ENCODE data around the gene EP300.

The EP300 gene

DNA sequence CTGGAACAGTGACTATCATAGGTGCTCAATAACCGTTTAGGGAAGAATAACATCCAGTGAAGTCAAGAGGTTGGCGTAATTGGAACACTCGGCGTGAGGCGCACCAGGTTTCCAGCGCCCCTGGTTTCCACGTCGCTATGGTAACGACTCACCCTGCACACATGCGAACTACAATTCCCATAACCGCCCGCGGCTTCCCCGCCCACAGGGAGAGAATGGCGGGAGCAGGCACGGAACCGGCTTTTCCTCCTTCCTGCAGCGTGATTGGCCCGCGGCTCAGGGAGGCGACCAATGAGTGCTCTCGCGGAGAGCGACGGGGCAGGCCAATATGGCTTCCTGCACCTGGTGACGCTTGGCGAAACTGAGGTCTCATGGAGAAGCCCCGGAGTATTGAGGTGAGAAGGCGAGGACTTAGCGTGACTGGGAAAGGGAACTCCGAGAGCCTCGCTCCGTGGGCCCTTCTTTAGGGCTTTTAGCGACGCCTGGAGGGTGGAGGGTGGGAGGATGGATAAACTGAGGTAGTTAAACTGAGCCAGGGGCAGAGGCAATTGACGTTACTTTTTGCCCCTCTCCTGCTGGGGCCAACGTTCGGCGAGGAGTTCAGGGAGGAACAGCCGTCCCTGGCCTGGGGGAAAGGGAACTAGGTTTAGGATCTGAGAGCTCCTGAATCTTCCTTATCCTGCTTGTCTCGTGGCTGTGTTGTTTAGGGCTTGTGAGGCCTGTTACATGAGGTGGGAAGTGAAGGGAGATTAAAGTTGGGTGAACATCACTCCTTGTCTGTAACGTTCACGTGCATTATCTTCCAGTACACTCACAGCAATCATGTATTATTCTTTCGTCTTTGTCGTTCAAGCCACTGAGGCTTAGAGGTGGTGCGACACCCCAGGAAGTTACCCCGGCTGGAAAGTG is 112.9 kb downstream of the EP300 start, which contains the start of gene L3MBTL2 (continued):
- TF ChIP-seq ZBTB8A (tag by site-specific recombination; IDR thresholded peaks at IDR 0.05) (0 out of 2 replicates have a peak, but pooled peaks have one; percentile 30), ZNF791 (tag by site-specific recombination; IDR thresholded peaks at IDR 0.05) (no peak), KLF8 (tag by site-specific recombination; IDR thresholded peaks at IDR 0.05) (peak; percentile 62; the same call in 1 of the 2 replicates), ZFHX2 (tag by site-specific recombination; conservative IDR thresholded peaks at IDR 0.05) (peak; percentile 88), ZNF341 (tag by site-specific recombination; IDR thresholded peaks at IDR 0.05; ENCODE audit: low read depth) (peak; percentile 71; the same call in 1 of the 2 replicates), ZNF223 (tag by site-specific recombination; IDR thresholded peaks at IDR 0.05) (no peak), ZNF521 (tag by site-specific recombination; IDR thresholded peaks at IDR 0.05) (no peak), SCRT1 (tag by site-specific recombination; IDR thresholded peaks at IDR 0.05; ENCODE audit: borderline replicate concordance) (no peak), ZEB2 (tag by site-specific recombination; IDR thresholded peaks at IDR 0.05) (peak; percentile 70; the same call in 1 of the 2 replicates), ZNF174 (tag by site-specific recombination; IDR thresholded peaks at IDR 0.05) (no peak), SP3 (tag by site-specific recombination; IDR thresholded peaks at IDR 0.05) (peak; percentile 97), ZNF792 (tag by site-specific recombination; IDR thresholded peaks at IDR 0.05) (no peak), ZNF549 (tag by site-specific recombination; IDR thresholded peaks at IDR 0.05) (no peak), ZNF266 (tag by site-specific recombination; IDR thresholded peaks at IDR 0.05; ENCODE audit: low read depth) (no peak), HOXA7 (CRISPR knock-in tag; IDR thresholded peaks at IDR 0.05; ENCODE audit: borderline replicate concordance) (no peak), ZNF19 (tag by site-specific recombination; IDR thresholded peaks at IDR 0.05; ENCODE audit: low read depth) (no peak), ZBTB48 (tag by site-specific recombination; IDR thresholded peaks at IDR 0.05) (peak; percentile 69), ZNF221 (tag by site-specific recombination; IDR thresholded peaks at IDR 0.05; ENCODE audit: borderline replicate concordance) (no peak), ZNF184 (tag by site-specific recombination; IDR thresholded peaks at IDR 0.05) (no peak), SP2 (tag by site-specific recombination; IDR thresholded peaks at IDR 0.05) (peak; percentile 93), ZXDB (tag by site-specific recombination; IDR thresholded peaks at IDR 0.05) (peak; percentile 89), ZNF23 (tag by site-specific recombination; IDR thresholded peaks at IDR 0.05; ENCODE audit: borderline replicate concordance) (no peak)
- TF ChIP-seq, protein P1, sequence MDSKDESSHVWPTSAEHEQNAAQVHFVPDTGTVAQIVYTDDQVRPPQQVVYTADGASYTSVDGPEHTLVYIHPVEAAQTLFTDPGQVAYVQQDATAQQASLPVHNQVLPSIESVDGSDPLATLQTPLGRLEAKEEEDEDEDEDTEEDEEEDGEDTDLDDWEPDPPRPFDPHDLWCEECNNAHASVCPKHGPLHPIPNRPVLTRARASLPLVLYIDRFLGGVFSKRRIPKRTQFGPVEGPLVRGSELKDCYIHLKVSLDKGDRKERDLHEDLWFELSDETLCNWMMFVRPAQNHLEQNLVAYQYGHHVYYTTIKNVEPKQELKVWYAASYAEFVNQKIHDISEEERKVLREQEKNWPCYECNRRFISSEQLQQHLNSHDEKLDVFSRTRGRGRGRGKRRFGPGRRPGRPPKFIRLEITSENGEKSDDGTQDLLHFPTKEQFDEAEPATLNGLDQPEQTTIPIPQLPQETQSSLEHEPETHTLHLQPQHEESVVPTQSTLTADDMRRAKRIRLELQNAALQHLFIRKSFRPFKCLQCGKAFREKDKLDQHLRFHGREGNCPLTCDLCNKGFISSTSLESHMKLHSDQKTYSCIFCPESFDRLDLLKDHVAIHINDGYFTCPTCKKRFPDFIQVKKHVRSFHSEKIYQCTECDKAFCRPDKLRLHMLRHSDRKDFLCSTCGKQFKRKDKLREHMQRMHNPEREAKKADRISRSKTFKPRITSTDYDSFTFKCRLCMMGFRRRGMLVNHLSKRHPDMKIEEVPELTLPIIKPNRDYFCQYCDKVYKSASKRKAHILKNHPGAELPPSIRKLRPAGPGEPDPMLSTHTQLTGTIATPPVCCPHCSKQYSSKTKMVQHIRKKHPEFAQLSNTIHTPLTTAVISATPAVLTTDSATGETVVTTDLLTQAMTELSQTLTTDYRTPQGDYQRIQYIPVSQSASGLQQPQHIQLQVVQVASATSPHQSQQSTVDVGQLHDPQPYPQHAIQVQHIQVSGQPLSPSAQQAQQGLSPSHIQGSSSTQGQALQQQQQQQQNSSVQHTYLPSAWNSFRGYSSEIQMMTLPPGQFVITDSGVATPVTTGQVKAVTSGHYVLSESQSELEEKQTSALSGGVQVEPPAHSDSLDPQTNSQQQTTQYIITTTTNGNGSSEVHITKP (tag by site-specific recombination; IDR thresholded peaks at IDR 0.05): peak; percentile 71; the same call in 1 of the 2 replicates
- TF ChIP-seq, protein P2, sequence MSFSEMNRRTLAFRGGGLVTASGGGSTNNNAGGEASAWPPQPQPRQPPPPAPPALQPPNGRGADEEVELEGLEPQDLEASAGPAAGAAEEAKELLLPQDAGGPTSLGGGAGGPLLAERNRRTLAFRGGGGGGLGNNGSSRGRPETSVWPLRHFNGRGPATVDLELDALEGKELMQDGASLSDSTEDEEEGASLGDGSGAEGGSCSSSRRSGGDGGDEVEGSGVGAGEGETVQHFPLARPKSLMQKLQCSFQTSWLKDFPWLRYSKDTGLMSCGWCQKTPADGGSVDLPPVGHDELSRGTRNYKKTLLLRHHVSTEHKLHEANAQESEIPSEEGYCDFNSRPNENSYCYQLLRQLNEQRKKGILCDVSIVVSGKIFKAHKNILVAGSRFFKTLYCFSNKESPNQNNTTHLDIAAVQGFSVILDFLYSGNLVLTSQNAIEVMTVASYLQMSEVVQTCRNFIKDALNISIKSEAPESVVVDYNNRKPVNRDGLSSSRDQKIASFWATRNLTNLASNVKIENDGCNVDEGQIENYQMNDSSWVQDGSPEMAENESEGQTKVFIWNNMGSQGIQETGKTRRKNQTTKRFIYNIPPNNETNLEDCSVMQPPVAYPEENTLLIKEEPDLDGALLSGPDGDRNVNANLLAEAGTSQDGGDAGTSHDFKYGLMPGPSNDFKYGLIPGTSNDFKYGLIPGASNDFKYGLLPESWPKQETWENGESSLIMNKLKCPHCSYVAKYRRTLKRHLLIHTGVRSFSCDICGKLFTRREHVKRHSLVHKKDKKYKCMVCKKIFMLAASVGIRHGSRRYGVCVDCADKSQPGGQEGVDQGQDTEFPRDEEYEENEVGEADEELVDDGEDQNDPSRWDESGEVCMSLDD (tag by site-specific recombination; IDR thresholded peaks at IDR 0.05): no peak
- TF ChIP-seq, protein P3, sequence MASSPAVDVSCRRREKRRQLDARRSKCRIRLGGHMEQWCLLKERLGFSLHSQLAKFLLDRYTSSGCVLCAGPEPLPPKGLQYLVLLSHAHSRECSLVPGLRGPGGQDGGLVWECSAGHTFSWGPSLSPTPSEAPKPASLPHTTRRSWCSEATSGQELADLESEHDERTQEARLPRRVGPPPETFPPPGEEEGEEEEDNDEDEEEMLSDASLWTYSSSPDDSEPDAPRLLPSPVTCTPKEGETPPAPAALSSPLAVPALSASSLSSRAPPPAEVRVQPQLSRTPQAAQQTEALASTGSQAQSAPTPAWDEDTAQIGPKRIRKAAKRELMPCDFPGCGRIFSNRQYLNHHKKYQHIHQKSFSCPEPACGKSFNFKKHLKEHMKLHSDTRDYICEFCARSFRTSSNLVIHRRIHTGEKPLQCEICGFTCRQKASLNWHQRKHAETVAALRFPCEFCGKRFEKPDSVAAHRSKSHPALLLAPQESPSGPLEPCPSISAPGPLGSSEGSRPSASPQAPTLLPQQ (tag by site-specific recombination; IDR thresholded peaks at IDR 0.05): peak; percentile 76; the same call in 1 of the 2 replicates
- TF ChIP-seq, protein P4, sequence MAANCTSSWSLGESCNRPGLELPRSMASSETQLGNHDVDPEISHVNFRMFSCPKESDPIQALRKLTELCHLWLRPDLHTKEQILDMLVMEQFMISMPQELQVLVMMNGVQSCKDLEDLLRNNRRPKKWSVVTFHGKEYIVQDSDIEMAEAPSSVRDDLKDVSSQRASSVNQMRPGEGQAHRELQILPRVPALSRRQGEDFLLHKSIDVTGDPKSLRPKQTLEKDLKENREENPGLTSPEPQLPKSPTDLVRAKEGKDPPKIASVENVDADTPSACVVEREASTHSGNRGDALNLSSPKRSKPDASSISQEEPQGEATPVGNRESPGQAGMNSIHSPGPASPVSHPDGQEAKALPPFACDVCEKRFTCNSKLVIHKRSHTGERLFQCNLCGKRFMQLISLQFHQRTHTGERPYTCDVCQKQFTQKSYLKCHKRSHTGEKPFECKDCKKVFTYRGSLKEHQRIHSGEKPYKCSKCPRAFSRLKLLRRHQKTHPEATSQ (tag by site-specific recombination; IDR thresholded peaks at IDR 0.05): no peak
- TF ChIP-seq, protein P5, sequence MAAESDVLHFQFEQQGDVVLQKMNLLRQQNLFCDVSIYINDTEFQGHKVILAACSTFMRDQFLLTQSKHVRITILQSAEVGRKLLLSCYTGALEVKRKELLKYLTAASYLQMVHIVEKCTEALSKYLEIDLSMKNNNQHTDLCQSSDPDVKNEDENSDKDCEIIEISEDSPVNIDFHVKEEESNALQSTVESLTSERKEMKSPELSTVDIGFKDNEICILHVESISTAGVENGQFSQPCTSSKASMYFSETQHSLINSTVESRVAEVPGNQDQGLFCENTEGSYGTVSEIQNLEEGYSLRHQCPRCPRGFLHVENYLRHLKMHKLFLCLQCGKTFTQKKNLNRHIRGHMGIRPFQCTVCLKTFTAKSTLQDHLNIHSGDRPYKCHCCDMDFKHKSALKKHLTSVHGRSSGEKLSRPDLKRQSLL (tag by site-specific recombination; IDR thresholded peaks at IDR 0.05): no peak
- TF ChIP-seq, protein P6, sequence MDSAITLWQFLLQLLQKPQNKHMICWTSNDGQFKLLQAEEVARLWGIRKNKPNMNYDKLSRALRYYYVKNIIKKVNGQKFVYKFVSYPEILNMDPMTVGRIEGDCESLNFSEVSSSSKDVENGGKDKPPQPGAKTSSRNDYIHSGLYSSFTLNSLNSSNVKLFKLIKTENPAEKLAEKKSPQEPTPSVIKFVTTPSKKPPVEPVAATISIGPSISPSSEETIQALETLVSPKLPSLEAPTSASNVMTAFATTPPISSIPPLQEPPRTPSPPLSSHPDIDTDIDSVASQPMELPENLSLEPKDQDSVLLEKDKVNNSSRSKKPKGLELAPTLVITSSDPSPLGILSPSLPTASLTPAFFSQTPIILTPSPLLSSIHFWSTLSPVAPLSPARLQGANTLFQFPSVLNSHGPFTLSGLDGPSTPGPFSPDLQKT (IDR thresholded peaks at IDR 0.05; ENCODE audit: borderline replicate concordance, low read depth, low read length): no peak

Measured in HEK293 (cell line).